Stimulated activated CD8-positive, alpha-beta memory T cell treated with anti-CD3 and anti-CD28 coated beads, Interleukin-12 subunit alpha, Interleukin-12 subunit beta, amount 100 ng/mL, for 1 hour (primary cell): ENCODE measurements around the gene MXRA7.

Experiments used
- DNase-seq: peaks from one replicate; pipeline ENCODE4 v3.0.0-alpha.2; 2020; ENCODE audit warnings: low read depth

Gene MXRA7

DNA sequence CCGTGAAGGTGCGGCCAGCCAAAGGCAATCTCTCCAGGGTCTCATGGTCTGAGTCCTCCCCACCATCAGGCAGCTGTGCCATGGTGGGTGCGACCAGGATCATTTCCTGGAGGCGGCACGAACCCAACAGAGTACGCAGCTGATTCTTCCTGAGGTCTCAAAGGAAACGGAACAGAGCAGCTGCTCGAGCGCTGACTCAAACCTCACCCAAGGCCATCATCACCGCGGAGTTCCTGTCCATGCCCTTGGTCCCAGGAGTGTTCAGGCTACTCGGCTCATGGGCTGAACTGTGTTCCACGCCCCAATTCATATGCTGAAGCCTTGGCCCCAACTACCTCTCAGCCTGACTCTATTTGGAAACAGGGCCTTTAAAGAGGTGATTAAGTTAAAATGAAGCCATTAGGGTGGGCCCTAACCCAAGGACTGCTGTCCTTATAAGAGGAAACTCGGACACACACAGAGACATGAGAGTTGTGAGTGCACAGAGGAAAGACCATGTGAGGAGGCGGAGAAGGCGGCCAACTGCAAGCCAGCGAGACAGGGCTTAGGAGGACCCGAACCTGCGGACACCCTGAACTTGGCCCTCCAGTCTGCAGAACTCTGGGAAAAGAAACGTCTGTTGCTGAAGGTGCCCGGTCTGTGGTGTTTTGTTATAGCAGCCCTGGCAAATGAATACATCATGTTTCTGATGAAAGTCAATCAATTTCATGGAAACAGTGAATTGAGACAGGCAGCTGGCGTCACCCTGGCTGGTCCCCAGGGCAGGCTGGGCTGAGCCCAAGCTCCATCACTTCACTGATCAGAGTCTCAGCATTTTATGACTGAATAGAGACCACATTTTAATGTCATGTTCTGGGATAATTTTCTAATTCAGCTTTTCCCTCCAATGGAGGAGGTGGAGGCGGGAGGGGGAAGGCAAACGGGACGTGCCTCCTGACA is 13.7 kb downstream of the MXRA7 start:
- no peak for DNase-seq

DNA sequence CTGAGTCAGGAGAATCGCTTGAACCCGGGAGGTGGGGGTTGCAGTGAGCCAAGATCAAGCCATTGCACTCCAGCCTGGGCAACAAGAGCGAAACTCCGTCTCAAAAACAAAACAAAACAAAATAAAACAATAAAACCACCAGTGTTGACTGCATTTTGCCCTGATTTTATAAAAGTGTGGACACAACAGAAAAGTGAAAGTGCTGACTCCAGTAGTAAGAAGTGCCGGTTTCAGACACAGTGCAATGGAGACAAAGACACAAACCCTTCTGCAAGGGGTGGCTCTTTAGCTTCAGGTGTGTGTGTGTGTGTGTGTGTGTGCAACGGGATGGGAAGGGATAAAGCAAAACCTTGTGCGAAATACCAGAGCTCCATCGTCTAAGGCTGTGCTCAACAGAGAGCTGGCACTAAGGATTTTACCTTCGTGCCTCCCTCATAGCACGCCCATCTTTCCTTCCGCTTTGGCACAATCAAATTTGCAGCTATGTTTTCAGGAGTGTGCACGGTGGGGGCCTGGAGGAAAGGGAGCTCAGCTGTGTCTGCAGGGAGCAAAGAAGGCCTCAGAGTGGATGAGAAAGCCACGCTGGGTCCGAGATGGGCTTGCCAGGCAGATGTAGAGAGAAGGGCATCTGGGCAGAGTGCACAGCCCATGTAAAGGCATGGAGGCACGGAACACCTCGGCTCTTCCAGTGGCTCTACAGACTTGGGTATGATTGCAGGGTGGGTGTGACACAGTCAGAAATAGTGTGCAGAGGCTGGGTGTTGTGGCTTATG is 15.5 kb downstream of the MXRA7 start:
- DNase-seq, result no peak

DNA sequence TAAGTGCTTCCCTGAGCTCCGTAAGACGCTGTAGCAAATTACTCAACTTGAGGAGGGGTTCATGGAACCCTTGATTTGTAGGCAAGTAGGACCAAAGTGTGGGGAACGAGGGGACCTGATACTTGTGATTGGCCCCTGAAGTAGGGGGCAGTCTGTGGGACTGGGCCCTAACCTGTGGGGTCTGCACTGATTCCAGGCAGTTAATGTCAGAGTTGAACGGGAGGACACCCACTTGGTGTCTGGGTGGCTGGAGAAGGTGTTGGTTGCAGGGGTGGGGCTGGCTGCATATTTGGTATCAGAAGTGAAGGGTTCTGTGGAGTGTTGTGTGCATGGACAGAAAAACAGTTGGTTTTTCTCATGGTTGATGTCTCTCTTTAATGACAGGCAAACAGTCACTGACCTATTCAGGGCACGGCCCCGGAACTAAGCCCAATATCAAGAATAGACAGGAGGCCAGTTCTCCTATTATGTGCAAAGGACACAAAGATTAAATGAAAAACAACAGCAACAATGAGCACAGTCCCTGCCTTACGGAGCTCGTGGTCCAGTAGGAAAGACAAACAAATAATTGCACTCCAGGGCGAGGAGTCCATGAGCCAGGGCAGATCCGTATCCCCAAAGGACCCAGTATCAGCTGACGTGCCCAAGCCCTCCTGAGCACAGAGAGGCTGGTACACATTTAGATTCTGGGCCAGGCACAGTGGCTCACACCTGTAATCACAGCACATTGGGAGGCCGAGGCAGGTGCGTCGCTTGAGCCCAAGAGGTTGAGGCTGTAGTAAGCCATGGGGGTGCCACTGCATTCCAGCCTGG is 19.2 kb downstream of the MXRA7 start:
- DNase-seq, result no peak

DNA sequence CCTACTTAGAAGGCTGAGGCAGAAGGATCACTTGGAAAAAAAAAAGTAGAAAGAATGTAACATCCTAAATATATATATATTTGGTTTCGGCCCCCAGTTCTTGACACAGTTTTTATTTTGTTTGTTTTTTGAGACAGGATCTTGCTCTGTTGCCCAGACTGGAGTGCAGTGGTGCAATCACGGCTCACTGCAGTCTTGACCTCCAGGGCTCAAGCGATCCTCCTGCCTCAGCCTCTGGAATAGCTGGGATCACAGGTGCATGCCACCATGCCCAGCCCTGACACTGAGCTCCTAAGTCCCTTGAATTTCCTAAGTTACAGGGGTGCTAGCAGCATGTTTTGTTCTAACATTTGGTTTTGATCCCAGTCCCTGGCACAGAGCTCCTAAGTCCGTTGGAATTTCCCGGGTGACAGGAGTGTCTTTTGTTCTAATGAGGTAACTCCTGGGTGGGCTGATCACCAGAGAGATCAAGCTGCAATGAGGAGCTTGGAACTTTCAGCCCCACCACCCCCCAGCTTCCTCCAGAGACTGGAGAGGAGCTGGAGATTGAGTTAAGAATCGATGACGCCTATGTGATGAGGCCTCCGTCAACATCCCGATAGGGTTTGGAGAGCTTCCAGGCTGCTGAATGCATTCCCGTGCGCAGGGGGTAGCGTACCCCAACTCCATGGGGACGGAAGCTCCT is 20.0 kb downstream of the MXRA7 start:
- DNase-seq, result no peak

DNA sequence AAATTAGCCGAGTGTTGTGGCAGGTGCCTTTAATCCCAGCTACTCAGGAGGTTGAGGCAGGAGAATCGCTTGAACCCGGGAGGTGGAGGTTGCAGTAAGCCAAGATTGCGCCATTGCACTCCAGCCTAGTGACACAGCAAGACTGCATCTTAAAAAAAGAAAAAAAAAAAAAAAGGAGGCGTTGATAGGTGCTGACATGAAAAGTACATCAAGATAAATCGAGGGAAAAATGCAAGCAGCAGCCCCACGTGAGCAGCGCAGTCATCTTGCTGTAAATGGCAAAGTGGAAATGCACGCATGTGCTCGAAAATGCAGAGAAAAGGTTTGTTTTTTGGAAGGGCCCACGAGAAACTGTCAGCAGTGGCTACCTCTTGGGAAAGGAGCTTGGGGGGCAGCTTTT is 20.9 kb downstream of the MXRA7 start:
- no peak for DNase-seq

DNA sequence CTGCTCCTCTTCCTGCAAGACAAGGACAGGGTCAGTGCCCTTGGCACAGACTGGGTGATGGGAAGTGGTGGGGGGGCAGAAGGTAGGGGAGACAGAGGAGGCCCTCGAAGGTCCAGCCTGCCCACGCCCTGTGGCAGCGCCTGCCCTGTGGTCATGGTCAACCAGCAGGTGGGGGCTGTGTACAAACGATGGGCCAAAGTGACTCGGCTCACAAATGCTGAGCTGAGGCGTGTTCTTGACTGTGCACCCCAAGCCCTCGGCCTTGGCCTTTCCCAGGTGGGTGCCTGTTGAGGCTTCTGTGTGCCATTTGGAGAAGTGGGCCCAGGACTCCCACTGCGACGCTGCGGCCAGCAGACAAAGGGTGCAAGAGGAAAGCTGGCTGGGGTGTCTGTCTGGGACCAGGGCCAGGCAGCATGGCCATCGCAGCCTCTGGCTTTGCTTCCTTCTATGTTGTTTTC is 22.6 kb downstream of the MXRA7 start:
- DNase-seq, result no peak

DNA sequence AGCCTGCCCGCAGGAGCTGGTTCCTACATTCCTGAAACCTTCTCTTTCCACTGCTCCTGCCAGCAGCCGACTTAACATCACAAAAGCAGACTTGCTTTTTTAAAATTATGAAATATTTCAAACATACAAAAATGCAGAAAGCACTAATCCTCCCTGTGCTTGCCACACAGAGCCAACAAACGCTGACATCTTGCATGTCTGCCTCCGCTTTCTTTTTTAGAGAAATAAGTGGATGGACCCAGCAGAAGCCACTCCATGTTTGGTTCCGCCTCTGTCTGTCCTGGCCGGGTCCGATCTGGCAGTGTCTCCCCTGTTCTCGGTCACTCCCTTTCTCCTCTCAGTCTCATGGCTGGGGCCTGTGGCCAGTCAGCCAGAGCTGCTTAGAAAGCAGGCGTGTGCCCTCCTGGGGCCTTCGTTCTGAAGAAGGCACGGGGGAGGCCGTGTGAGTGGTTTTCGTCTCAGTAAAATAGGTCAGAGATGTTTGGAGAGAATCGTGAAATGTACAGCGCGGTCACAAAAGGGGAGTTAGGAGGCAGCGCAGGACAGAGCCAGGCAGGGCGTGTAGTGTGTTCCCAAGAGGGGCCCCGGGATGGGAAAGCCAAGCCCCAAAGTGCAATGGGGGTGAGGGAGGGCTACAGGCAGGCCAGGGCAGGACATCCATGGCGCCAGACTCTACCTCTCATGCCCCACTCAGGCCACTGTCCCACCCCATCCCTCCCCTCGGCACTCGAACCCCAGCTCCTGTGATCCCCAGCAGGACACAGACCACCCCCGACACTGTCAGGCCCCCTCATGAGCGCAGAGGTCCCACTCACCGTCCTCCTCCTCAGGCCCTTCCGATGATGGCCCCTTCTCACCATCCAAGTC is 23.2 kb downstream of the MXRA7 start:
- DNase-seq, result no peak

DNA sequence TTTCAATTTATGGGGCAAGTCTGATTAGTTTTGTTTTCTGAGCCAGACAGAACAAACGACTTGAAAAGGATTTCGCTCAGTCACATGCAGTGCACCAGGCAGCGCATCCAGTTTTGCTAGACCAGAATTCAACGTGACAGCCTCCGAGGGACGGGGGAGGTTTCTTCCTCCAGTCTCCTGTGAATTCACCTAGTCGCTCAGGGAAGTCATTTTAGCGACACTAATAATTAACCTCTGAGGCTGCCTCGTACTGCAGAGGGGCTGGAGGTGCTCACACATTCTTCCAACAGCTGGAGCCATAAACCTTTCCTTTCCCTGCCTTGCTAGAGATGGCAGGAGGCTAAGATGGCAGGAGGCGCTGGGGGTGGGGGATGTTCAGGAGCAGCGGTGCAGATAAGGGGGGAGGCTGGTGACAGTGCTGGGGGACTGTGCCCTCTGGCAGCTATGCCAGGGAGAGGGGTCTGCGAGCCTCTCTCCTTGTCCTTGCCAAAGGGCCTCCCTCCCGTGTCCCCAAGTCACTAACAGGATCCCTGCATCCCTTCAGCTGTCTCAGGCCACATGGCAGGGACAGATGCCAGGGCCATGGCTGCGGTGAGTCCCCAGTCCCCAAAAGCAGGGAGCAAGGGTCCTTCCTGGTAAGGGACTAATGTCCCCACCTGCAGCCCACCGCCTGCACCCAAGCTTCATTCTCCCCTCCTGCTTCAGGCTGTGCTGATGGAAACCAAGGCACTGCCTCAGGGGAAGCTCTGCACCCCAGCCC is 24.0 kb downstream of the MXRA7 start:
- no peak for DNase-seq

DNA sequence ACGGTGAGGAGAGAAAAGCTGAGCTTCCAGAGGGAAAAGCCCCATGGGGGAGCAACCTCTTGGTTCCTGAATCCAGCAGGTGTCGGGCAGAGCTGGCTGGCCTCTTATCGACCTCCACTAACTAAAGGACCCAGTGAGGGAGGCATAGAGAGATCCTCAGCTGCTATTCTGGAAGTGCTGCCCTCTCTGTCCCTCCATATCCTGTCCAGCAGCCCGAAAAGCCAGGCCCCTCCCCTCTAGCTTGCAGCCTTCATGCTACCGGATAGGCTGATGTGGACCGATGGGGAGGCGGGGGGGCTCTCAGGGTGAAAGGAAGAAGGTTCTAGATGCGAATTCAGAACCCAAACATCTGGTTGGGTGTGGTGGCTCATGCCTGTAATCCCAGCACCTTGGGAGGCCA is 24.9 kb downstream of the MXRA7 start:
- DNase-seq, result no peak

DNA sequence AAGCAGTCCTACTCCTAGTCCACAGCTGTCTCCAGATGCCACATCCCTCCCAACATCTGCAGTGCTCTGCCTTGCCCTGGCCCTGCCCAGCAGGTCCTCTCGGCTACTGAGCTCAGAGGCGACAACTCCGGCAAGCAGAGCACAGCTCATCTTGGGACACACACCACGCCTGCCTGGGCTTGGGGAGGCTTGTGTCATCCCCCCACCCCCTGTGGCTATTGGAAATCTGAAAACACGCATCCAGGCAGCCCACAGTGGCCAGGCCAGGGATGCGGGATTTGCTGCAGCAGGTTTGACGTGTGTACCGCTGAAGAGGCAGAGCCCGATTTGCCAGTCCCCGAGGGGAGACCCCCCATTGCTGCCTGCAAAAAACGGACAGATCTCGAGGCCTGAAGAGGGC is 25.4 kb downstream of the MXRA7 start:
- DNase-seq, result no peak

DNA sequence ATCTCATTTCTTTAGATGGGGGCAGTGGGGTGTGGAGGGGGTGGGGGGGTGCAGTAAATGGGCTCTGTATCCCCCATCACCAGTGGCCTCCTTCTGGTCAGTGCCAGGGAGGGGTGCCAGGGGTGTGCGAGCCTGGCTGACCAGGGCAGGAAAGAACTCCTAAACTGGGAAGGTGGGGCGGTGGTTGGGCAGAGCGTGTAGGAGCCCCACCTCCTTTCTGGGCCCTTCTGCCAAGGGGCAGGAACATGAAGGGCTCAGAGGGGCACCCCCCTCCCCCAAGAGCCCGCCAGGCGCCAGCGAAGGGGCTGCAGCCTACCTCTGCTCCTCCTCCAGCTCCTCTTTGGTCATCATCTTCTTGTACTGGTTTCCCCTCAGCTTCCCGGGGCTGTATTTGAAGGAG is 26.0 kb downstream of the MXRA7 start:
- DNase-seq, result no peak

DNA sequence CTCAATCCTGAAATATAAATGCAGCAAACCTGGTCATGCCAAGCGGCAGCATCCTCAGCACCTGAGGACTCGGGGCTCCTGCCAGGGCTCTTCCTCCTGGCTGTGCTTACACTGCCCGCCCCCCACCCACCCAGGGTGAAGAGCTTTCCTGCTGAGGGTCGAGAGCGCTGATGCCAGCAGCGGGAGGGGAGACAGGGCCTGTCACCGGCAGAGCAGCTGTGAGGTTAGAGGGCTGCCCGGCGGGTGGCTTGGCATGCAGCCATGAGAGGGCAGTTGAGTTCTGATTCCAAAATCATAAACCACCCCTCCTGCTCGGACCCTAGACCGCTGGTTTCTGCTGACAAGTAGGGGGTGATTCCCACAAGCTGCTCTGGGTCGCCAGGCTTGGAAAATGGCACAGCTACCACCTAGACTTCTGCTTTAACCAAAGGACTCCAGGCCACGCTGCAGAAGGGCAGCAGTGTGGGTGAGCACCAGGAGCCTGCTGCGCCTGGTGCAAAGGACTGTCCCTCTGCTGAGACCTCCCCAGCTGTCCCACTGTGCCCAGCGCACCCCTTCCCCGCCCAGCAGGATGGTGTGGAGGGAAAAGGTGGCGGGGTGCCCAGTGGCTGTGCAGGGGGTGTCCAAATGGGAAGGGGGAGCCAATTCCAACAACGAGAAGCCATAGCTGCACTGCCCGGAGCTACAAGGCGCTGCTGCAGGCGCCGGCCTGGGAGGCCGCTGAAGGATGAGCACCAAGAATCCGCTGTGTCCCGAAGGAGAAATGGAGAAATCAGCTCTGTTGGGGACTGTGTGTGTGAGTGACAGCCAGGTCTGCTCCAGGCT is 26.6 kb downstream of the MXRA7 start:
- DNase-seq, result no peak

DNA sequence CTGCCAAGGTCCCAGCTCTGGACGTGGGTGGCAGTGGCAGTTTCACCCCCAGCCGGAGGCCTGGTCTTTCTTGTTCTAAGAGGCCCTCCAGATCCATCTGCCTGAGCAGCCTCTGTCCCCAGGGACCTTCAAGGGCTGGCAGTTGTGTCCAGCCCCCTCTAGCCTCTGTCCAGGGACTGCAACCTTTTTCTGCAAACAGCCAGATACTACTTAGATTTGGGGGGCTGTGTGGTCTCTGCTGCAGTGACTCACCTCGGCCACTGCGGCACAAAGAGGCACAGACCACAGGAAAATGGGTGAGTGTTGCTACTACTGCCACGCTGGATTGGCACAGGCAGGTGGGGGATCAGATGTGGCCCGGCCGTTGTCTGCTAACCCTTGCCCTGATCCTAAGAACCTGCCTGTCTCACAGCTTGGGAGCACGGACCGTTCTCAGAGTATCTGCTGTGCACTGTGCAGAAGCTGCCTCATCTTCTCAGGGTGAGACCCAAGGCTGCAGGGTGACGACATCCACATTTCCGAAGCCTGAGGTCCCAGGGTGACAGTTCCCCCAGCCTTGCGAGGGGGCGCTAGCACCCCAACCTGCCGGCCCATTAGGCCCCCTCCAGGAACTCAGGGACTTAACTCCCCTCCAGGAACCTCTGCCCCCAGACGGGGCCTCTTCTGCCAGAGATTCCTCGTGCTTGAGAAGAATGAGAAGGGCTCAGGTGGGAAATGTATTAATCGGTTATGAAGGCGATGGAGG is 27.6 kb downstream of the MXRA7 start:
- DNase-seq, result no peak

DNA sequence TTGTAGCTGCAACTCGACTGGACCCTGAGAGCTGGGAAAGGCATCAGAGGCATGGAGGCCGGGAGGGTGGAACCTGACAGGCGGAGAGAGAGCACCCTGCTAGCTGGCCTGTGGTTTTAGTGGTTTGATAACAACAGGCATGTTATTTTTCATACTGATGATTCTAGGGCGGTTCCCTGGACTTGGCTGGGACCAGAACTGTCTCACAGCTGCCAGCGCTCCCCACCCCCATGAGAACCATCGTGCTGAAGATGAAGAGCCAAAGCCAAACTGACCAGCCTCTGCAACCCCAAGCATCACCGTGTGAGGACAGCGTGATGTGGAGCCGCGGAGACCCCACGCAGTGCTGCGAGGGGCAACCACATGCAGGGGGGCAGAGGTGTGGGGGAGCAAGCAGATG is 28.5 kb downstream of the MXRA7 start:
- DNase-seq, result no peak

DNA sequence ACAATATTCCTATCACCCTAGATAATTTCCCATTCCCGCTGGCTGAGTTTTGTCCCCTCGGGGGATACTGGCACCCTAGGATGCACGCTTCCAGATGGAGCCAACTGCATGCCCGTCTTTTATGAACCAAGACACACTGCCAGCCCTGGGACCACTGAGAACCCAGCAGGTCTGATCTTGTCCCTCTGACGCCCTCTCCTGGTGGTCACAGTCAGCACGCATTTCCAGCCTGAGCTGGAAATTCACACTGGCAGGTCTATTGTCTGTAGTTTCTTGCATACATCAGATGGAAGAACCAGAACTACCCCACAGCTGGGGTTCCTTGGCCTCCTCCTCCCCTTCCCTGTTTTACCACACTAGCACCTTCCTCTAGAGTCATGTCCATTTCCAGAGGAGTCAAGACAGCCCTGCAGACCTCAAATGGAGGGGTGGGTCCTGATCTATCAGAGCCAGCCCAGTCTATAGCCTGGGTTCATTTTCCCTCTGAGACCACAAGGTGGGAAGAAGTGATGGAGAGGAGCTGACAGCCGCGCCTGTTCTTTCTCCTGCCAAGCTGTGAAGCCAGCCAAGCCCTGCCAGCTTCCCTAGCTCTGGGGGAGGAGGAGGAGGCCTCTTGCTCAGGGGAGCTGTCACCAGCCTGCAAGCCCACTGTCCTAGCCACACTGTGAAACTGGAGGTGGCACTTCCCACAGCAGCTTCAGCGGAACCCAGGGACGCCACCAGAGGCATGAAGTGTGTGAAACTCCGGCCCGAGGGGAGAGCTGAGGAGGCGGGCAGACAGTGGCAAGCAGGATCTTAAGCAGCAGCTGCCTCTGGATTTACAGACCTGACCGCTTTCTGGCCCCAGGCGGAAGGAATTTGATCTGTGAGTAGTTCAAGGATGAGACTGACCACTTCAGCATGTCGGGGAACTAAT is 29.3 kb downstream of the MXRA7 start:
- peak; percentile 59 for DNase-seq

DNA sequence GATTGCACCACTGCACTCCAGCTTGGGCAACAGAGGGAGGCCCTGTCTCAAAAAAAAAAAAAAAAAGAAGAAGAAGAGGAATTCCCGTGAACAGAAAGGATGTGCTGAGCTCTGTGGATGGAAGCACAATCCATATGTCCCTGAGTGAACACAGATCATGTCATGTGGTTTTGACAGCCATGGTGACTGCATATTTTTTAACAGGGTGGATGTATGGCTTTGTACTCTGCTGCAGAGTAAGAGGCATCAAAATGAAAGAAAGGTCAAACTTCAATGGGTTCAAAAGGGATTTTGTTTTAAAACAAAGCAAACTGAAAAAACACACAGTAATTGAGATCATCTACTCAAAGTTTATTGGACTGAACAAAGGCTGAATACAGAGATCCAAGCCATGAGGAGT is 31.5 kb downstream of the MXRA7 start:
- DNase-seq, result no peak

DNA sequence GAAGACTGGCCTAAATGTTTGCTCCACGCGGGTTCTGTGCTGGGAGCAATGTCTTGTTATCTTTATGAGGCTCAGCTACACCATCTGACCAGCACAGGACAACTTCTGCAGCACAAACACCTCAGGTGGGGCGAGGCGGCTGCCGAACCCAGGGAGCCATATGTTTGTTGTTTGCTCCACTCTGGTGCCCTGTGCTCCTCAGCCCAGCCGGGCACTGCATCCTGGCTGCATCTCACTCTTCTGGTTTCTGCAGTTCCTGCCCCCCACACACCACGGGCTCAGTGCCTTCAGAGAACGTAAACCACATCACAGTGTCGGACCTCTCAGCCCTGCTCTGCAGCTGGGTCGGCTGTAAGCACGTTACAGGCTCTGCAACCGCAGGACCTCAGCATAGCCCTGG is 32.4 kb downstream of the MXRA7 start:
- no peak for DNase-seq
